Uterus (tissue), 4 donors: ENCODE results near the gene KRTAP10-9. TPM values are rescaled to one million over a fixed set of nuclear protein-coding genes. Genes with fewer than 3 reads are reported as not detected.

Experiments
- DNase-seq, 2 donors: peaks; one replicate each; pipeline ENCODE4 v3.0.0-alpha.2; 2019 to 2020
- H3K27ac ChIP-seq, 2 donors: fragments of 200-600 bp; sonication (generic); 1 replicate in 1 of 2; 2 replicates in 1 of 2; pipeline ENCODE4 v1.5.1; 2016 to 2018
- H3K27me3 ChIP-seq, 2 donors: fragments of 200-600 bp; sonication (generic); one replicate each; pipeline ENCODE4 v1.5.1; 2018 to 2019; ENCODE audit warnings: control low read depth in 1 of 2
- H3K36me3 ChIP-seq, 2 donors: fragments of 200-600 bp; sonication (generic); one replicate each; pipeline ENCODE4 v1.5.1; 2019; ENCODE audit warnings: control low read depth in 1 of 2
- H3K4me1 ChIP-seq, 2 donors: fragments of 200-600 bp; sonication (generic); one replicate each; pipeline ENCODE4 v1.5.1; 2018 to 2019; ENCODE audit warnings: control low read depth in 1 of 2
- H3K4me3 ChIP-seq, 2 donors: fragments of 200-600 bp; sonication (generic); 1 replicate in 1 of 2; 2 replicates in 1 of 2; pipeline ENCODE4 v1.5.1; 2018 to 2019; ENCODE audit warnings: mild to moderate bottlenecking in 1 of 2
- H3K9me3 ChIP-seq, 2 donors: fragments of 200-600 bp; sonication (generic); one replicate each; pipeline ENCODE4 v1.5.1; 2019; ENCODE audit warnings: control low read depth in 1 of 2
- CTCF ChIP-seq, 4 experiments: fragments of 200-600 bp in 2 of 4; fragments of 450-650 bp in 2 of 4; sonication (generic) in 2 of 4; IDR thresholded peaks; one replicate each; pipeline ENCODE4 v1.5.1; 2016 to 2019; ENCODE audit warnings: antibody characterized with exemption in 4 of 4, mild to moderate bottlenecking in 2 of 4, moderate library complexity in 1 of 4
- POLR2A ChIP-seq, 2 donors: fragments of 450-650 bp; IDR thresholded peaks; one replicate each; pipeline ENCODE4 v1.6.1; 2016; ENCODE audit warnings: antibody characterized with exemption in 2 of 2, mild to moderate bottlenecking in 1 of 2, moderate library complexity in 1 of 2
- intact Hi-C: fragments of 100-400 bp; cut with DNase I; formaldehyde crosslinking; loops from one replicate; pipeline ENCODE4 v1.15.1; 2023; ENCODE audit warnings: low total_unique reads
- total RNA-seq, 4 donors: library from RNA; depleted of rRNA in 3 of 4; stranded (reverse); fragments of >200 nt in 3 of 4; gene quantifications; one replicate each; pipeline versions ENCODE4 v1.1.0 to v1.2.4, GENCODE V29; 2014 to 2023
- donor health status: DM: yes; HTN: yes; CAD: no.

KRTAP10-9 gene
- total RNA-seq, 4 donors from 2014 or later = not detected

DNA sequence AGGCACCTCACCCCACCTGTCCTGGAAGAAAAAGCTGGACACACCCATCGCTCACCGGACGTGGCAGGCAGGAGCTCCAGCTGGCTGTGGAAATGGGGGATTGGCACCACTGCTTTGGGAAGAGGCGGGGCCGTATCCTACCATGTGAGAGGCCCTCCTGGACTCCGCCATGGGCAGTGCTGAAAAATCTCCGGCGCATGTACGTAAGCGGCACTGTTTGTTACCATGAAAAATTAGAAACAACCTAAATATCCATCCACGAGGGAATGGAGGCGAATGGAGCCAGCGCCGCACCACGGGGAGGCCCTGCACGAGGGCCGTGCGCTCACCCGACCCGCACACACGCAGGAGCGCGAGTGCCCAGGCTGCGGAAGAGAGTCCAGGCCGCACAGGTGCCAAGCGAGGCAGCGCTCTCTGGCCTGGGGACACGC, 11.9 kb upstream of the KRTAP10-9 start:
- no peaks in the 10 kb centered on the region for H3K36me3 ChIP-seq
- H3K4me3 ChIP-seq = no peak overlapping the region
- intact Hi-C loops = no loop called here
- H3K27me3 ChIP-seq = no peaks in the 10 kb centered on the region
- no peaks in the 10 kb centered on the region for H3K9me3 ChIP-seq
- TF ChIP-seq CTCF (IDR thresholded peaks at IDR 0.05) (no peak), POLR2A (IDR thresholded peaks at IDR 0.05) (no peak)
- H3K4me1 ChIP-seq = no peaks in the 10 kb centered on the region
- DNase-seq = no peak
- H3K27ac ChIP-seq = no peak overlapping the region

- no peaks in the 10 kb centered on the region for H3K27me3 ChIP-seq
- intact Hi-C loops = no loop called here
- DNase-seq = no peak
- no peak for TF ChIP-seq CTCF (IDR thresholded peaks at IDR 0.05)
- TF ChIP-seq POLR2A (IDR thresholded peaks at IDR 0.05) = no peak
- H3K4me3 ChIP-seq = no peak overlapping the region
- no peaks in the 10 kb centered on the region for H3K4me1 ChIP-seq
- H3K27ac ChIP-seq = no peak overlapping the region
- no peaks in the 10 kb centered on the region for H3K36me3 ChIP-seq
- no peaks in the 10 kb centered on the region for H3K9me3 ChIP-seq
Observed at GRCh38 chr21:44615466-44615865, 11.4 kb upstream of the KRTAP10-9 start.

DNA sequence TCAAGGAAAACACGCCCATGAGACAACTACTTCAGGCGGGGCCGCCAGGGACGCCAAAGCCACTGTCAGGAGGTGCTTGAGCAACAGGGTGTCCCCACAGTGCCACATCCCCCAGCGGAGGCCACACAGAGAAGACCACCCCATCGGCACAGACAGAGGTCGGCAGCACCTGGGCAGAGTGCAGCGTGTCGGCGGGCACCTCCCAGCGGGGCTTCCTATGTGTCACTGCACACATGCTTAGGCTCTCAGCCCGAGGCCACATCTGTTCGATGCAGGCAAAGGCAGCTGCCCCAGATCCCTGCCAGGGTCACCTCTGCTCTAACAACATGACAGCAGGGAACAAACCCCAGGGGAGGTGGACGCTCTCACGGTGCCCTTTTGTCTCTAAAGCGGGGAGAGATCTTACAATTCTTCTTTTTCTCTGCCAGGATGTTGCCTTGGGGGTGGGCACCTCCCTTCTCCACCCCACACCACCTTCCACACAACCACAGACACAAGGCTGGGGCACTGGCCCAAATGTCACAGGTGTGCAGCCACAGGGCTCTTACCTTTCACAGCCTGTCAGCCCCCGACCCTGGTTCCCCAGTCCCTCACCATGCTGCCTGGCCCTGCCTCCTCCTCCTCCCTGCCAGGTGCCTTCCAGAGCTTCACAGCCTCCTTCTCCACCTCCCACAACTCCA, 10.8 kb upstream of the KRTAP10-9 start:
- Histone ChIP-seq H3K4me1 (no peaks in the 10 kb centered on the region), H3K36me3 (no peaks in the 10 kb centered on the region), H3K4me3 (no peak overlapping the region), H3K27me3 (no peaks in the 10 kb centered on the region), H3K9me3 (no peaks in the 10 kb centered on the region), H3K27ac (no peak overlapping the region)
- intact Hi-C loops = no loop called here
- no peak for DNase-seq
- TF ChIP-seq POLR2A (IDR thresholded peaks at IDR 0.05) = no peak

GRCh38 chr21:44616591-44616926, 10.3 kb upstream of the KRTAP10-9 start:
- DNase-seq = no peak
- H3K27me3 ChIP-seq = no peaks in the 10 kb centered on the region
- intact Hi-C loops = no loop called here

GRCh38 chr21:44617071-44617501, 9.8 kb upstream of the KRTAP10-9 start:
- intact Hi-C loops = no loop called here

More at GRCh38 chr21:44616591-44616926, 10.3 kb upstream of the KRTAP10-9 start:
- TF ChIP-seq CTCF (IDR thresholded peaks at IDR 0.05) = no peak
- no peak for TF ChIP-seq POLR2A (IDR thresholded peaks at IDR 0.05)
- H3K36me3 ChIP-seq = no peaks in the 10 kb centered on the region
- no peaks in the 10 kb centered on the region for H3K9me3 ChIP-seq
- no peaks in the 10 kb centered on the region for H3K4me1 ChIP-seq
- H3K4me3 ChIP-seq = no peak overlapping the region
- no peak overlapping the region for H3K27ac ChIP-seq

More at GRCh38 chr21:44617071-44617501, 9.8 kb upstream of the KRTAP10-9 start:
- H3K27ac ChIP-seq = no peak overlapping the region
- no peak overlapping the region for H3K4me3 ChIP-seq
- no peak for DNase-seq
- no peaks in the 10 kb centered on the region for H3K9me3 ChIP-seq
- H3K36me3 ChIP-seq = no peaks in the 10 kb centered on the region
- H3K27me3 ChIP-seq = no peaks in the 10 kb centered on the region
- TF ChIP-seq POLR2A (IDR thresholded peaks at IDR 0.05) (no peak), CTCF (IDR thresholded peaks at IDR 0.05) (no peak)
- no peaks in the 10 kb centered on the region for H3K4me1 ChIP-seq
